AG10803 (cell line): ENCODE measurements around the gene ITGAE.
"Not testable (repeated sequence)": the region's sequence is repeated elsewhere in the genome, so short reads cannot be mapped to it uniquely, and the experiment has no call there.

Source experiments
- DNase-seq: peaks from one replicate; pipeline ENCODE4 v3.0.0; 2010; ENCODE audit warnings: low read depth
- H3K4me3 ChIP-seq: 2 replicates; pipeline ENCODE4 v1.5.1; 2011; ENCODE audit warnings: mild to moderate bottlenecking, low read length, control low read depth
- CTCF ChIP-seq: conservative IDR thresholded peaks from 2 replicates; pipeline ENCODE4 v1.5.1; 2011; ENCODE audit warnings: mild to moderate bottlenecking, low read length, control low read depth, inconsistent platforms

Gene ITGAE

GRCh38 chr17:3800362-3801271, at the start of gene ITGAE:
Gene ITGAE, minus strand, starts transcription at chr17:3801188. Its CDS starts 44 bp downstream, at chr17:3801144.
- H3K4me3 ChIP-seq, result no peak within 1 kb of the TSS
- TF ChIP-seq CTCF, result no peak
- no peak for DNase-seq

GRCh38 chr17:3848229-3848835, 47.3 kb upstream of the ITGAE start:
- DNase-seq, result no peak
- no peak for TF ChIP-seq CTCF
- H3K4me3 ChIP-seq, result no peak overlapping the region

- no peak for TF ChIP-seq CTCF
- DNase-seq, result no peak
- H3K4me3 ChIP-seq, result no peak overlapping the region
These were observed 46.2 kb upstream of the ITGAE start for GRCh38 chr17:3847165-3847670.

GRCh38 chr17:3846437-3847164, 45.6 kb upstream of the ITGAE start:
- peak overlapping the region; percentile 39 for H3K4me3 ChIP-seq
- DNase-seq, result no peak
- no peak for TF ChIP-seq CTCF

GRCh38 chr17:3845621-3846436, 44.8 kb upstream of the ITGAE start, which contains the start of gene NCBP3:
Gene NCBP3, minus strand, starts transcription at chr17:3846246. Its CDS starts 23 bp downstream, at chr17:3846223.
- H3K4me3 ChIP-seq, result peak within 1 kb of the TSS; percentile 80
- TF ChIP-seq CTCF, result peak; percentile 62
- peak; percentile 93 for DNase-seq

- peak; percentile 15 for DNase-seq
- TF ChIP-seq CTCF, result no peak
- H3K4me3 ChIP-seq, result peak overlapping the region; percentile 80
These were observed 44.3 kb upstream of the ITGAE start for GRCh38 chr17:3845291-3845620.

GRCh38 chr17:3844556-3844955, 43.6 kb upstream of the ITGAE start:
- H3K4me3 ChIP-seq, DNase-seq: not testable (repeated sequence)
